Measurements from ENCODE around the gene FCGR3B. TPM values are rescaled to one million over a fixed set of nuclear protein-coding genes. Genes with fewer than 3 reads are reported as not detected.
"Not testable (repeated sequence)": the region's sequence is repeated elsewhere in the genome, so short reads cannot be mapped to it uniquely, and the experiment has no call there.

FCGR3B gene
- total RNA-seq, 1 donor from 2014 or later, result not detected

DNA sequence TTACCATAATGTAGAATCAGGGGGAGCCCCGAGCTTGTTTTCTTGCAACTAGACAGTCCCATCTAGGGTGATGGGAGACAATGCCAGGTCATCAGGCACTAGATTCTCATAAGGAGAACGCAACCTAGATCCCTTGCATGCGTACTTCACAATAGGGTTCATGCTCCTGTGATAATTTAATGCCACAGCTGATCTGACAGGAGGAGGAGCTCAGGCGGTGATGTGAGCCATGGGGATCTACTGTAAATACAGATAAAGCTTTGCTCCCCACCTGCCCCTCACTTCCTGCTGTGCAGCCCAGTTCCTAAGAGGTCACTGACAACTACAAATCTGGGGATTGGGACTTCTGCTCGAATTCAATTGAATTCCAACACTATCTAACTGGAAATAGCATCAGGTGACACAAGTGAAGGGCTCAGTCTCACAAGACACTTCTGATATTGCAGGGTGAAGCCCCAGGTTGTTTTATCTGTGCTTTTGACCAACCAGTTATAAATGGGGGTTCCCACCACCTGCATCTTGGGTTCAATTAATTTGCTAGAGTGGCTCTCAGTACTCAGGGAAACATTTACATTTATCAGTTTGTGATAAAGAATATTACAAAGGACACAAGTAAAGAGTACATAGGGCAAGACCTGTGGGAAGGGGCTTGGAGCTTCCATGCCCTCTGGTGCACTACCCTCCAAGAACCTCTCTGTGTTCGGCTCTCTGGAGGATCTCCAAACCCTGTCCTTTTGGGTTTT is 7.4 kb upstream of the FCGR3B start:
- H3K4me3 Mint-ChIP-seq (ENCODE audit: low read depth); H3K36me3 Mint-ChIP-seq (ENCODE audit: insufficient read depth); H3K4me1 Mint-ChIP-seq (ENCODE audit: low read depth); DNase-seq (ENCODE audit: low spot score, unreplicated experiment); H3K27ac Mint-ChIP-seq; H3K9me3 Mint-ChIP-seq (ENCODE audit: low read depth): not testable (repeated sequence)
- peaks cover 15% of the 10 kb centered on the region for H3K27me3 Mint-ChIP-seq

- H3K27me3 Mint-ChIP-seq; H3K27ac Mint-ChIP-seq; H3K4me3 Mint-ChIP-seq (ENCODE audit: low read depth); H3K9me3 Mint-ChIP-seq (ENCODE audit: low read depth); H3K4me1 Mint-ChIP-seq (ENCODE audit: low read depth); H3K36me3 Mint-ChIP-seq (ENCODE audit: insufficient read depth); DNase-seq (ENCODE audit: low spot score, unreplicated experiment): not testable (repeated sequence)
Observed at GRCh38 chr1:161636976-161637375, 6.0 kb upstream of the FCGR3B start.

GRCh38 chr1:161636189-161636782 is 5.3 kb upstream of the FCGR3B start:
- H3K36me3 Mint-ChIP-seq (ENCODE audit: insufficient read depth); H3K27me3 Mint-ChIP-seq; H3K27ac Mint-ChIP-seq; H3K4me3 Mint-ChIP-seq (ENCODE audit: low read depth); H3K4me1 Mint-ChIP-seq (ENCODE audit: low read depth); DNase-seq (ENCODE audit: low spot score, unreplicated experiment); H3K9me3 Mint-ChIP-seq (ENCODE audit: low read depth): not testable (repeated sequence)

GRCh38 chr1:161634993-161635392 is 4.0 kb upstream of the FCGR3B start:
- not testable (repeated sequence) for H3K4me1 Mint-ChIP-seq (ENCODE audit: low read depth); DNase-seq (ENCODE audit: low spot score, unreplicated experiment); H3K27me3 Mint-ChIP-seq; H3K27ac Mint-ChIP-seq; H3K9me3 Mint-ChIP-seq (ENCODE audit: low read depth); H3K4me3 Mint-ChIP-seq (ENCODE audit: low read depth); H3K36me3 Mint-ChIP-seq (ENCODE audit: insufficient read depth)

GRCh38 chr1:161630128-161630742 is 741 bp downstream of the FCGR3B start:
- DNase-seq (ENCODE audit: low spot score, unreplicated experiment); H3K27me3 Mint-ChIP-seq; H3K9me3 Mint-ChIP-seq (ENCODE audit: low read depth); H3K27ac Mint-ChIP-seq; H3K36me3 Mint-ChIP-seq (ENCODE audit: insufficient read depth); H3K4me1 Mint-ChIP-seq (ENCODE audit: low read depth); H3K4me3 Mint-ChIP-seq (ENCODE audit: low read depth): not testable (repeated sequence)

DNA sequence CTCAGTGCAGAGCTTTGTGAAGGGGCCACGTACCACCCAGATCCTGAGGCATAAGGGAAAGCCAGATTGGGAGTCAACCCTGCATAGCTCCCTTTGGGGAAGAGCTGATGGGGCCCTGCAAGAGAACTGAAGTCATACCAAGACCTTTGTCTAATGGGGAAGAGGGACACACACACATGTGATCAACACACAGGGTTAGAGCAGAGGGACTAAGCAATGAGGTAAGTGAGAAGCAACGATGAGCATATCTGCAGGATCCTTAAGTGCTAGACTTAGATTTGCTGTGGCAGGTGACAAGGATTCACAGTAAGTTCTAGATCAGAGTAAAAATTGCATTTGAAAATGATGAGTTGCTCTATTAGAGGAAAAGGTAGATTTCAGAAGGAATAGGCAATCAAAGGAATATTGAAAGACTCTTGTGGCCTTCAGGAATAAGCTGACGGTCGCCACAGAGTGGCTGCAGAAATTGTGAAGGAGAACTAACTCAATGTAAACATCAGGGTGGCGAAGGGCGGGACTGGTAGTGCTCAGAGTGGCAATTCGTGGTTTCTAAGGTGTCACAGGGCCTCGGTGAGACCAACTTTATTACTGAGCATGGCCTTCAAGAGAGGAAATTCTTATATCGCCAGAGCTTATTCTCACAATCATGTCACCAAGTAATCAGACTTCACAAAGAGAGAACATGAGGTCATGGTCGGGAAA is 4.4 kb downstream of the FCGR3B start:
- H3K27ac Mint-ChIP-seq; H3K4me1 Mint-ChIP-seq (ENCODE audit: low read depth); DNase-seq (ENCODE audit: low spot score, unreplicated experiment); H3K36me3 Mint-ChIP-seq (ENCODE audit: insufficient read depth); H3K4me3 Mint-ChIP-seq (ENCODE audit: low read depth); H3K9me3 Mint-ChIP-seq (ENCODE audit: low read depth): not testable (repeated sequence)
- H3K27me3 Mint-ChIP-seq, result peaks cover 33% of the 10 kb centered on the region

DNA sequence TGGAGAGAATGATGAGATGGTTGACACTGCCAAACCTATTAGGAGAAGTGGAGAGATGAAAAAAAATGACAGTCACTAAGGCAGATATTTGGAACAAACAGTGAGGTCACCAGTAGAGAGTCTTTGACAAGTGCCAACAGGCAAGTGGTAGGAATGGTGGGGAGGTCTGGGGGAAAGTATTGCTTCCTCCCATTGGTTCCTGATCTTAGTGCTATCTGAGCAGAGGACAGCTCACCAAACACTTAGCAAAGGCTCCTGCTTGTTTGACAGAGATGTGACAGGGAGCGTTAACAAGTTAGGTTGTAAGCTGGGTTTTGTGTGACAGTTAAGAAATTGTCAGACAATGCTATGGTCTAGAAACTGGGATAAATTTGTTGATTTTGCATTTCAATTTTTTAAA is 6.4 kb downstream of the FCGR3B start:
- peaks cover 47% of the 10 kb centered on the region for H3K27me3 Mint-ChIP-seq
- not testable (repeated sequence) for H3K9me3 Mint-ChIP-seq (ENCODE audit: low read depth); H3K27ac Mint-ChIP-seq; H3K36me3 Mint-ChIP-seq (ENCODE audit: insufficient read depth); H3K4me3 Mint-ChIP-seq (ENCODE audit: low read depth); DNase-seq (ENCODE audit: low spot score, unreplicated experiment); H3K4me1 Mint-ChIP-seq (ENCODE audit: low read depth)

DNA sequence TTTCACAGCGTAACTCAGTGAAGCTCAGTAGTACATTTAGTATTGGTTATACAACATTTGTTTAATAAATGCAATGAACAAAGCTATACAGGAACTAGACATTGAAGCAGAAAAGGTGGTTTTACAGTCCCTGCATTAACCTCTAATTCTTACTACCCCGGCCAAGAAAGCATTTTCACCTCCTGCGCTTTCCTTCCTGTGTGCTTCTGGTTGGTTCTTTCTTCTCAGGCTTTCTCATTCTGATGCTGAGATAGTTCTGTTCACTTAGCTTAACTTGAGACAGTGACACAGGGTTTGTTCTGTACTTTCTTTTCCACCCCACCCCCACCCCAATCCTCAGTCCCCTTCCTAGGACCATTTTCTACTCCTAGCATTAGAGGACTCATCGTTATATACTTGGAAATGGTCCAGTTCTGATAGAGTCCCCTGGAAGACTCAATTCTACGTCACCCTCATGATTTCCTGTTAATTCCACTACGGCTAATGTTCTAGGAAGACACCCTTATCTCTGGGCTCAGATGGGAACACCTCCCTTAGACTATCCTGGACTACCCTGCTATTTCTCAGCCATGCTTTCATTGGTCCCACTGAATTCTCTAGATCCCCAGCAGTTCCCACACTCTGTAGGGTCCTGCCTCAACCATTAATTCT is 7.5 kb downstream of the FCGR3B start:
- not testable (repeated sequence) for H3K27ac Mint-ChIP-seq; H3K36me3 Mint-ChIP-seq (ENCODE audit: insufficient read depth); DNase-seq (ENCODE audit: low spot score, unreplicated experiment); H3K4me1 Mint-ChIP-seq (ENCODE audit: low read depth); H3K9me3 Mint-ChIP-seq (ENCODE audit: low read depth); H3K4me3 Mint-ChIP-seq (ENCODE audit: low read depth)
- H3K27me3 Mint-ChIP-seq, result peaks cover 47% of the 10 kb centered on the region

GRCh38 chr1:161622054-161622453 is 8.9 kb downstream of the FCGR3B start:
- H3K27ac Mint-ChIP-seq; H3K4me1 Mint-ChIP-seq (ENCODE audit: low read depth); H3K9me3 Mint-ChIP-seq (ENCODE audit: low read depth); H3K4me3 Mint-ChIP-seq (ENCODE audit: low read depth); H3K36me3 Mint-ChIP-seq (ENCODE audit: insufficient read depth); DNase-seq (ENCODE audit: low spot score, unreplicated experiment): not testable (repeated sequence)
- peaks cover 43% of the 10 kb centered on the region for H3K27me3 Mint-ChIP-seq

- DNase-seq (ENCODE audit: low spot score, unreplicated experiment), result peak; percentile 15
- H3K4me1 Mint-ChIP-seq (ENCODE audit: low read depth); H3K9me3 Mint-ChIP-seq (ENCODE audit: low read depth); H3K36me3 Mint-ChIP-seq (ENCODE audit: insufficient read depth): not testable (repeated sequence)
- peaks cover 43% of the 10 kb centered on the region for H3K27me3 Mint-ChIP-seq
- H3K27ac Mint-ChIP-seq, result peak overlapping the region; percentile 12
- H3K4me3 Mint-ChIP-seq (ENCODE audit: low read depth), result peak overlapping the region; percentile 69
Observed at GRCh38 chr1:161621181-161622000, 9.6 kb downstream of the FCGR3B start.

GRCh38 chr1:161620399-161620798 is 10.6 kb downstream of the FCGR3B start:
- H3K27ac Mint-ChIP-seq; H3K4me3 Mint-ChIP-seq (ENCODE audit: low read depth); H3K4me1 Mint-ChIP-seq (ENCODE audit: low read depth); DNase-seq (ENCODE audit: low spot score, unreplicated experiment); H3K36me3 Mint-ChIP-seq (ENCODE audit: insufficient read depth); H3K9me3 Mint-ChIP-seq (ENCODE audit: low read depth): not testable (repeated sequence)
- peaks cover 43% of the 10 kb centered on the region for H3K27me3 Mint-ChIP-seq

DNA sequence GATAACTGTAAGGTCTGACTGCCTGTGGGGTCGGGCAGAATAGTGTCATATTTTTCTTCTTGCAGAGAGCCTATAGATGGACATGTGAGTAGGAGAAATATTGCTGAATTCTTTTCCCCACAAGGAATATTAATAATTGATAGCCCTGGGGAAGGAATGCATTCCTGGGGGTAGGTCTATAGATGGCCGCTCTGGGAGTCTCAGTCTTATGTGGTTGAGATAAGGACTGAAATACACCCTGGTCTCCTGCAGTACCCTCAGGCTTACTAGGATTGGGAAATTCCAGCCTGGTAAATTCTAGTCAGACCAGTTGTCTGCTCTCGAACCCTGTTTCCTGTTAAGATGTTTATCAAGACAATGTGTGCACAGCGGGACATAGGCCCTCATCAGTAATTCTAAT is 12.5 kb downstream of the FCGR3B start:
- H3K36me3 Mint-ChIP-seq (ENCODE audit: insufficient read depth); H3K4me3 Mint-ChIP-seq (ENCODE audit: low read depth); H3K9me3 Mint-ChIP-seq (ENCODE audit: low read depth); DNase-seq (ENCODE audit: low spot score, unreplicated experiment); H3K27ac Mint-ChIP-seq; H3K4me1 Mint-ChIP-seq (ENCODE audit: low read depth): not testable (repeated sequence)
- peaks cover 30% of the 10 kb centered on the region for H3K27me3 Mint-ChIP-seq
